ENCODE results near the gene PRR5L. TPM values are rescaled to one million over a fixed set of nuclear protein-coding genes. Genes with fewer than 3 reads are reported as not detected.

Gene PRR5L
- total and polyA plus RNA-seq, 2 donors (not counting 1 experiment from before 2014, with no cell fraction given) = 4.0 to 5.9 TPM

DNA sequence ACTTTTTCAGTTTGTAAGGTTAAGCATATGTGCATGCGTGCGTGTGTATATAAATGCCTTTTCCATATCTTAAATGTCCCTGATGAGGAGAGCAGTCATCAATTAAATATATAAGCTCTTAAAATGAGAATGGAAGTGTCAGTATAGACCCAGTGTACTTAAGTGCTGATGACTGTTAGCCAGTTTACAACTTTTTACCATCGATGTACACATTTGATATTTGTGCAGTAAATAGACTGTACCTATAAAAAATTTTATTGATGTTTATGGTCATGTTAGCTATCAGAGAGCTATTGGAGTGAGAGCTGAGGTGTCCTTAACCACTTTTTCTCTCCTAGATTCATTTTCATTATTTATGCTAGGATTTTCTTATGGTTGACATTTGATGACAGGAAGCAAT lies 168.6 kb downstream of the PRR5L start:
- Histone ChIP-seq H3K79me2 (ENCODE audit: control insufficient read depth, insufficient read depth, low read length) (no peaks in the 10 kb centered on the region), H3K9ac (ENCODE audit: low read length) (no peak overlapping the region), H4K20me1 (ENCODE audit: control insufficient read depth, insufficient read depth, low read length, poor library complexity, severe bottlenecking) (no peaks in the 10 kb centered on the region), H3K9me3 (ENCODE audit: control extremely low read depth in 1 of 3, control insufficient read depth in 2 of 3, insufficient read depth in 1 of 3, low read length in 2 of 3) (no peaks in the 10 kb centered on the region), H3K4me3 (ENCODE audit: control extremely low read depth in 1 of 5, extremely low read depth in 1 of 5, insufficient read depth in 1 of 5, low read depth in 2 of 5, low read length in 4 of 5) (no peak overlapping the region), H3K4me2 (replicated peaks; ENCODE audit: low read depth, low read length, poor library complexity, severe bottlenecking) (no peak overlapping the region), H3K36me3 (replicated peaks in 1 of 2; ENCODE audit: control extremely low read depth in 1 of 2, control insufficient read depth in 1 of 2, extremely low read depth in 1 of 2, insufficient read depth in 2 of 2, low read length in 1 of 2) (no peaks in the 10 kb centered on the region), H3K4me1 (ENCODE audit: control insufficient read depth in 2 of 2, insufficient read depth in 2 of 2, low read length in 2 of 2) (no peaks in the 10 kb centered on the region), H3K27me3 (replicated peaks in 1 of 4; ENCODE audit: control extremely low read depth in 1 of 4, control insufficient read depth in 3 of 4, insufficient read depth in 4 of 4, low read length in 3 of 4) (no peaks in the 10 kb centered on the region), H2AFZ (ENCODE audit: insufficient read depth, low read depth, low read length, poor library complexity, severe bottlenecking) (no peak overlapping the region), H3K27ac (ENCODE audit: low read length in 2 of 2) (no peak overlapping the region)
- Mint-ChIP-seq H3K27ac (no peak overlapping the region), H3K27me3 (no peaks in the 10 kb centered on the region), H3K4me1 (no peaks in the 10 kb centered on the region), H3K4me3 (no peak overlapping the region), H3K9me3 (ENCODE audit: insufficient read depth) (no peaks in the 10 kb centered on the region)
- ATAC-seq (ENCODE audit: low read depth) = no peak
- TF ChIP-seq, protein P1, sequence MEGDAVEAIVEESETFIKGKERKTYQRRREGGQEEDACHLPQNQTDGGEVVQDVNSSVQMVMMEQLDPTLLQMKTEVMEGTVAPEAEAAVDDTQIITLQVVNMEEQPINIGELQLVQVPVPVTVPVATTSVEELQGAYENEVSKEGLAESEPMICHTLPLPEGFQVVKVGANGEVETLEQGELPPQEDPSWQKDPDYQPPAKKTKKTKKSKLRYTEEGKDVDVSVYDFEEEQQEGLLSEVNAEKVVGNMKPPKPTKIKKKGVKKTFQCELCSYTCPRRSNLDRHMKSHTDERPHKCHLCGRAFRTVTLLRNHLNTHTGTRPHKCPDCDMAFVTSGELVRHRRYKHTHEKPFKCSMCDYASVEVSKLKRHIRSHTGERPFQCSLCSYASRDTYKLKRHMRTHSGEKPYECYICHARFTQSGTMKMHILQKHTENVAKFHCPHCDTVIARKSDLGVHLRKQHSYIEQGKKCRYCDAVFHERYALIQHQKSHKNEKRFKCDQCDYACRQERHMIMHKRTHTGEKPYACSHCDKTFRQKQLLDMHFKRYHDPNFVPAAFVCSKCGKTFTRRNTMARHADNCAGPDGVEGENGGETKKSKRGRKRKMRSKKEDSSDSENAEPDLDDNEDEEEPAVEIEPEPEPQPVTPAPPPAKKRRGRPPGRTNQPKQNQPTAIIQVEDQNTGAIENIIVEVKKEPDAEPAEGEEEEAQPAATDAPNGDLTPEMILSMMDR (IDR thresholded peaks at IDR 0.05) = no peak
- no peak for TF ChIP-seq EZH2 (IDR thresholded peaks at IDR 0.05; ENCODE audit: borderline replicate concordance, insufficient read depth, low read depth, low read length, poor library complexity, severe bottlenecking)
- no CpG with 5 or more reads among the region's 3 CpGs for WGBS (ENCODE audit: insufficient coverage)
- ChIA-PET POLR2A (no interaction called here), CTCF (interaction anchor here (1.1 to 3.1 kb wide), 3 partner anchors 14 to 172 kb away, joined by 3 to 12 read pairs (median 10); no protein-coding TSS in a partner anchor)
- no peak for DNase-seq
- intact Hi-C loops (cut with micrococcal nuclease) = no loop called here

DNA sequence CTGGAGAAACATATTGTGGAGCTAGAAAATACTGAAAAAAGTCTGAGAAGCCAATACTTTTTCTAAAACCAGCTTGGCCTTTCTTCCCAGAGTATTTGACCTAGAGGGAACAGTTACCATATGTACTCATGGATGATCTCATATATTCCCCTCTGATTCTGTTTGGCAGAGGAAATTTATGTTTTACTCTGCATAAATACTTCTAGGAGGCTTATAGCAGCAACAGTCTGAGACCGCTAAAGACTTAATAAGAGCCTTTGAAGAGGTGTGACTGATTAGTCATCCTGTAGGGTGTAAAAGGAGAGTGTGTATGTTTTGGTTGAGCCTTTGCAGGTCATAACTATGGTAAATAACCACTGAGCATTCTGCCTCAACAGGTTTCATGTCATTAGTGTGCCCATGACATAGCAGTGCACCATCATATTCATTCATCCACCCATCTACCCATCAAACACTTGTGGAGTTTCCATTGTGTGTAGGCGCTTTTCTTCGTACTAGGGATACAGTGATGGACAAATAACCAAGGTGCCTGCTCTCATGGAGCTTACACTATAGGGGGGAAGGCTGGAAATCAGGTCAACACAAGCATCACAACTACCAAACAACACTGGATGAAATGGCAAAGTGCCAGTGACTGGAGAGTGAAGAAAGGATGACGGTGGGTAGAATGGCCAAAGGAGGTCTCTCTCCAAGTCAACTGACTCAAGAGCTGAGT lies 169.5 kb downstream of the PRR5L start:
- Histone ChIP-seq H3K36me3 (replicated peaks in 1 of 2; ENCODE audit: control extremely low read depth in 1 of 2, control insufficient read depth in 1 of 2, extremely low read depth in 1 of 2, insufficient read depth in 2 of 2, low read length in 1 of 2) (no peaks in the 10 kb centered on the region), H3K27ac (ENCODE audit: low read length in 2 of 2) (no peak overlapping the region), H3K79me2 (ENCODE audit: control insufficient read depth, insufficient read depth, low read length) (no peaks in the 10 kb centered on the region), H4K20me1 (ENCODE audit: control insufficient read depth, insufficient read depth, low read length, poor library complexity, severe bottlenecking) (no peaks in the 10 kb centered on the region), H3K27me3 (replicated peaks in 1 of 4; ENCODE audit: control extremely low read depth in 1 of 4, control insufficient read depth in 3 of 4, insufficient read depth in 4 of 4, low read length in 3 of 4) (no peaks in the 10 kb centered on the region), H3K9me3 (ENCODE audit: control extremely low read depth in 1 of 3, control insufficient read depth in 2 of 3, insufficient read depth in 1 of 3, low read length in 2 of 3) (no peaks in the 10 kb centered on the region), H3K4me1 (ENCODE audit: control insufficient read depth in 2 of 2, insufficient read depth in 2 of 2, low read length in 2 of 2) (no peaks in the 10 kb centered on the region), H2AFZ (ENCODE audit: insufficient read depth, low read depth, low read length, poor library complexity, severe bottlenecking) (no peak overlapping the region), H3K4me3 (ENCODE audit: control extremely low read depth in 1 of 5, extremely low read depth in 1 of 5, insufficient read depth in 1 of 5, low read depth in 2 of 5, low read length in 4 of 5) (no peak overlapping the region), H3K9ac (ENCODE audit: low read length) (no peak overlapping the region), H3K4me2 (replicated peaks; ENCODE audit: low read depth, low read length, poor library complexity, severe bottlenecking) (no peak overlapping the region)
- H3K4me3 Mint-ChIP-seq = no peak overlapping the region
- WGBS (ENCODE audit: insufficient coverage) = no CpG with 5 or more reads among the region's 4 CpGs
- TF ChIP-seq, protein P1 (IDR thresholded peaks at IDR 0.05) = no peak
- TF ChIP-seq EZH2 (IDR thresholded peaks at IDR 0.05; ENCODE audit: borderline replicate concordance, insufficient read depth, low read depth, low read length, poor library complexity, severe bottlenecking) = no peak
- DNase-seq = no peak
- no peaks in the 10 kb centered on the region for H3K4me1 Mint-ChIP-seq
- no peaks in the 10 kb centered on the region for H3K27me3 Mint-ChIP-seq
- intact Hi-C loops (cut with micrococcal nuclease) = no loop called here
- ChIA-PET POLR2A (no interaction called here), CTCF (interaction anchor here (1.8 to 3.1 kb wide), 2 partner anchors 13 to 27 kb away, joined by 10 to 12 read pairs; no protein-coding TSS in a partner anchor)
- H3K27ac Mint-ChIP-seq = no peak overlapping the region
- no peak for ATAC-seq (ENCODE audit: low read depth)
- H3K9me3 Mint-ChIP-seq (ENCODE audit: insufficient read depth) = no peaks in the 10 kb centered on the region
